GM12892 (cell line): ENCODE data around the gene SIAE.

Experiments used
- DNase-seq: peaks from one replicate; pipeline ENCODE4 v3.0.0; 2011; ENCODE audit not compliant: insufficient read length
- FAIRE-seq: peaks from 2 replicates; lab custom pipeline; 2011; peaks lifted over from hg19 to GRCh38; lab: Jason Lieb, UNC
- POLR2A ChIP-seq: IDR thresholded peaks from 2 replicates; pipeline ENCODE4 v1.6.1; 2011; ENCODE audit warnings: low read depth, low read length, control low read depth
- POLR2AphosphoS5 ChIP-seq: IDR thresholded peaks from 2 replicates; pipeline ENCODE4 v1.6.1; 2011; ENCODE audit warnings: low read depth, low read length, control low read depth
- TAF1 ChIP-seq: IDR thresholded peaks from 2 replicates; pipeline ENCODE4 v1.6.1; 2011; ENCODE audit warnings: low read depth, mild to moderate bottlenecking, control low read depth, low read length, borderline replicate concordance

SIAE gene

DNA sequence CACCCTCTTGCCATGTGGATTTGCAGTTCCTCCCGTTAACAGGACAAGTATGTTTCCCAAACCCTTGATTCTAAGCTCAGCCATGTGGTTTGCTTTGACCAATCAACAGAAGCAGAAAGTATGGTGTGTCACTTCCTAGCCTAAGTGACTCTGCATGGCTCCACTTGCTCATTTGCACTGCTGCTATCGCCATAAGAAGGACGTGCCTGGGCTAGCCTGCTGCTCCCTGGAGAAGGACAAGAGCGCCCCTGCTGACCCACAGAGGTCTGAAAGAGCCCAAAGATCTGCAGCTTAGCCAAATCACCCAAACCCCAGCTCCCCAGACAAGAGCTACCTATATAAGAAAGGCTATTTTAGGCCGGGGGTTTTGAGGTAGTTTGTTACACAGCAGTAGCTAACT lies 32.9 kb downstream of the SIAE start:
- no peak for DNase-seq
- no peak for TF ChIP-seq TAF1
- no peak for TF ChIP-seq POLR2AphosphoS5
- TF ChIP-seq POLR2A, result no peak
- FAIRE-seq, result no peak

DNA sequence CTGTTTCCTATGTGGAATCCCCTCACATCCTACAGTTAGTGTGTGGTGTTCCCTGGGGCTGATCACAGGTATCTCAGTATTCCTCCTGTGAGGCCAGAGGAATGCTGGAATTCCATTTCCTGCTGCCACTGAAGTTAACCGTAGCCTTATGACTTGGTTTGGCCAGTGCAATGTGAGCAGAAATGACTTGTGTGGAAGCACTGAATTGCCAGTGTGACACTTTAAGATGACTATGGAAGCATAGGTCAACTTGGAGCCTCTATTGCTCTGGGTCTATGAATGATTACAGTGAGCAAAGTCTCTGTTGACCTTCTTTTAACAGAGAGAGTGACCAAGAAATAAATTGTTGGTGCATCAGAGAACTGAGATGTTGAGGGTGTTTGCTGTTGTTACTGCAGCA lies 34.4 kb downstream of the SIAE start:
- DNase-seq (no peak), FAIRE-seq (no peak)
- no peak for TF ChIP-seq TAF1
- TF ChIP-seq POLR2A, result no peak
- no peak for TF ChIP-seq POLR2AphosphoS5

DNA sequence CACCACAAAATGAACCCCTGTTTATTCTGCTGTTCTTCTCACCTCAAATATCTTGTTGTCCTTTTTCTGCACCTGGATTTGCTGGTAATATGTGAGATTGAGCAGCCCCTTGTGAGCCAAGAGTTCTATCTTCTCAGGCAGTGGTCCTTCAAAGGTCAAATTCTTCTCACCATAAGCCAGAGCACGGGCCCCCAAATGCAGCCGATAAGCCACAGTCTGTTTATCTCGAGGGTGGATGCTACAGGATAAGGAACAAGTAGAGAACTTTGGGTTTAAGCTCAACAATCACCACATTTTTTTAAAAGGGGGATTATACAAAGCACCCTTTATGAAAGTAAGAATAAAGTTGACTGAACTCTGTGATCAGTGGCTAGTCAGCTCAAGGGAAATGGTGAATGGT lies 35.0 kb downstream of the SIAE start:
- FAIRE-seq, result no peak
- no peak for TF ChIP-seq POLR2A
- no peak for TF ChIP-seq TAF1
- no peak for TF ChIP-seq POLR2AphosphoS5
- DNase-seq, result no peak

DNA sequence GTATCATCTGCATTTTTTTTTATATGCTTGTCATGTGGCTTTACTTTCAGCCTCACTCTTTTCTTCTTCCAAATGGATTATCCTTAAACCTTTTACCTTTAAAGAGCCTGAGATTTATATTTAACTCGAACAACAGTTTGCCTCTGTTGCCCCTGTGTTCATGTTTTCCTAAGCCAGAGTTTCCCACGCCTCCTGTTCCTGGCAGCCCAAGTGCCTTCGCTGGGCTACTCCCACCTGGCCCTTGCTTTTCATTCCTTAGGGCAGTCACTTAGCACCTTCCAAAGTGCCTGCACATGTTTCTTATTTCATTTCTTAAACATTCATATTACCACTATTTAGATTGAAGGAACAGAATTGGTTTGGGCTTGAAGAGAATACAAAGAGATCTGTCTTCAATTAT lies 37.6 kb downstream of the SIAE start:
- FAIRE-seq (no peak), DNase-seq (no peak)
- no peak for TF ChIP-seq POLR2A
- no peak for TF ChIP-seq TAF1
- no peak for TF ChIP-seq POLR2AphosphoS5

DNA sequence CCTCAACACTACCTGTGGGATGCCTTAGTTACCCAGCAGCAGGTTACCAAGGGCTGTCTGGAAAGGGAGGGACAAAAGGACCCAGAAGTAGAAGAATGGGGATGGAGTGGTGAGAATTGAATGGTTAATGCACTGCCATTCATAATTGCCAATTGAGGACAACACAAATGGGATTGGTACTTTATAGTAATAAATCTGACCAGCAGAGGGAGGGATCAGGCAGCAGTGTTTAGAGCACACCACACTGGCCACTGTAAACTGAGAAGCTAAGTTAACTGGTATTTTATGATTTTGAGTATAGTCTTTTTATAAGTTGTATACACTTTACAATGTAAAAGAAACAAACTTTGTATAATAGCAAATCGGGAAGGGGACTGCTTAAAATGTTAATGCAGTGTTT lies 40.2 kb downstream of the SIAE start:
- DNase-seq (no peak), FAIRE-seq (peak; percentile 53)
- TF ChIP-seq TAF1, result no peak
- no peak for TF ChIP-seq POLR2A
- no peak for TF ChIP-seq POLR2AphosphoS5

DNA sequence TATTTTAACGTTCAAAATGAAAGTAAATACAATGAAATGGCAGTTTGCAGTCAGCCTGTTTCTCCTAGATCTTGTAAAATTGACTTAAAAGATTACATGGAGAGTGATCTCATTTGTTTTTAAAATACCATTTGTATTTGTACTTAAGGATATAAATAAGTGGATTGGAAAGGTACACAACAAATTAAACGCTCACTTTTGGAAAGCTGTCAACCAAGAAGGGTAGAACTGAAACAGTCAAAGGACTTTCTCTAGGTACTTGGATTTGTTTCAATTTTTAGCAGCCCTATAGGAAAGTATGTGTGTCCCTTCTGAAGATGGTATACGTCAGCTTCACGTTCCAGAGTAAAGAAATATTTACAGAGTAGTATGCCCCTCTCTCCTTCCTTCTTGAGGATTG lies 43.6 kb downstream of the SIAE start:
- TF ChIP-seq POLR2A (no peak), POLR2AphosphoS5 (no peak)
- FAIRE-seq, result no peak
- no peak for DNase-seq

DNA sequence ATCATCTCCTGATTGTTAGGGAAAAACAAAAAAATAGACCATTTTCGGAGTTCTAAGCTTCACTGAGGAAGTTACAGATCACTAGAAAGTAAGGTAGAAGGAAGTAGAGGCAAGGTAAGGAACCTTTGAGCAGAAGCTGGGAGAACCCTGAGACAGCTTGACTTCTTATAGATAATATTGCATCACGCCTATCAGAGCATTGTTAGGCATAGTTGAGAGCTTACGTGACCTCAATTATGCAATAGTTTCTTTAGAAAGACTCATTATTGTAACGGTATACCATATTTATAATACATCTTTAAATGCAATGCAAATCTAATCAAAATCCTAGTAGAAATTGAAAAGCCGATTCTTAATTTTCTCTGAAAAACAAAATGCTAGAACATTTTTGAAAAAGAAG lies 46.0 kb downstream of the SIAE start:
- DNase-seq (no peak), FAIRE-seq (no peak)
- TF ChIP-seq TAF1 (no peak), POLR2A (no peak)

DNA sequence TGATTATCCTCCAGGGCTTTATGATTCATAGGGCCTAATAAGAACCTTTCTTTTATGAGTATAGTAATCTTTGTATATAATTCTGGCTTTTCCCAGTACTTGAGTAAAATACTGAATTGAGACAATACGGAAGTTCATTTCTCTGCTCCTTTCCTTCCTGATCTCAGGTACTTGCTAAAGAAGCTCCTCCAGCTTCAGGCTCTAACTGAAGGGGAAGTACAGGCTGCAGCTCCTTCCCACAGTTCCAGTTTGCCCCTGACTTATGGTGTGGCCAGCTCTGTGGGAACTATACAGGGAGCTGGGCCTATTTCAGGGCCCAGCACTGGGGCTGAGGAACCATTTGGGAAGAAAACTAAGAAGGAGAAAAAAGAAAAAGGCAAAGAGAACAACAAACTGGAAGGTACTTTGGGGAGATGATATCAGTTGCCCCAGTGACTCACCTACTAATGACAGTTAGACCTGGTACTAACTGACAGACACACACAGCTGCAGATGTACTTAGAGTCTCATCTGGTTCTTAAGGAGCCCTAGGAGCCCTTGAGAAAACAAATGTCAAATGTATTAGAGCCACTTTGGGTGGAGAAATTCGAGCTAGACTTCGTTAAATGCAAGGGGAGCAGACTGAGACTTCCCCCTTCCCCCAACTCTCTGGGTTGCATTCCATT lies 47.9 kb downstream of the SIAE start:
- DNase-seq (no peak), FAIRE-seq (no peak)
- TF ChIP-seq TAF1, result no peak
- no peak for TF ChIP-seq POLR2AphosphoS5
- TF ChIP-seq POLR2A, result no peak

DNA sequence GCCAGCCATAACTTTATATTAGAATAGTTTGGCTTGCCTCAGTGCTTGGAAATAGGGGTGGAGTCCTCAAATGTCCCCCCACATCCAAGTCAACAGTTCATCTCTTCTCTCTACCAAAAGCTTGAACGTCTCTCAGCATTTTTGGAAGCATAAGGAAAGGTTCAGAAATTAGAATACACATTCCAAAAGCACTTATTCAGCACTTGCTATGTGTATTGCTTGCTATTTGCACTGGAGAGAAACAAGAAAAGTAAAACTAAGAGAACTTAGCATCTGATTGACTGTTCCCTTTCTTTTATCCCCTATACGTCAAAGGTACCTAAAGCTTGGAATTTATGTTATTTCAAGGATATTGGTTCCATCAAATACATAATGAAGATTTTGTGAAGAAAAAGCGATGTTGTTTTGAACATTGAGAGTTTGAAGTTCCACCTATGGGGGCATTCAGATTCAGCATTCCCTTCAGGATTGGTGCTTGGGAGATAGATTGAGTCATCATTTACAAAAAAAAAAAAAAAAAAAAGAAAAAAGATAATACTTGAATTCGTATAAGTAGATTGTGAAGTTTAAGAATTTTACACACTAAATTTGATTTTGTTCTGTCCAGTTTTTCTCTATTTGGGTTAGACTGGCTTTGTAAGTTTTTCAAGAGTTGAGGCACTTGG lies 49.5 kb downstream of the SIAE start:
- no peak for DNase-seq
- TF ChIP-seq POLR2AphosphoS5, result no peak
- no peak for TF ChIP-seq POLR2A
- TF ChIP-seq TAF1, result no peak
- no peak for FAIRE-seq

DNA sequence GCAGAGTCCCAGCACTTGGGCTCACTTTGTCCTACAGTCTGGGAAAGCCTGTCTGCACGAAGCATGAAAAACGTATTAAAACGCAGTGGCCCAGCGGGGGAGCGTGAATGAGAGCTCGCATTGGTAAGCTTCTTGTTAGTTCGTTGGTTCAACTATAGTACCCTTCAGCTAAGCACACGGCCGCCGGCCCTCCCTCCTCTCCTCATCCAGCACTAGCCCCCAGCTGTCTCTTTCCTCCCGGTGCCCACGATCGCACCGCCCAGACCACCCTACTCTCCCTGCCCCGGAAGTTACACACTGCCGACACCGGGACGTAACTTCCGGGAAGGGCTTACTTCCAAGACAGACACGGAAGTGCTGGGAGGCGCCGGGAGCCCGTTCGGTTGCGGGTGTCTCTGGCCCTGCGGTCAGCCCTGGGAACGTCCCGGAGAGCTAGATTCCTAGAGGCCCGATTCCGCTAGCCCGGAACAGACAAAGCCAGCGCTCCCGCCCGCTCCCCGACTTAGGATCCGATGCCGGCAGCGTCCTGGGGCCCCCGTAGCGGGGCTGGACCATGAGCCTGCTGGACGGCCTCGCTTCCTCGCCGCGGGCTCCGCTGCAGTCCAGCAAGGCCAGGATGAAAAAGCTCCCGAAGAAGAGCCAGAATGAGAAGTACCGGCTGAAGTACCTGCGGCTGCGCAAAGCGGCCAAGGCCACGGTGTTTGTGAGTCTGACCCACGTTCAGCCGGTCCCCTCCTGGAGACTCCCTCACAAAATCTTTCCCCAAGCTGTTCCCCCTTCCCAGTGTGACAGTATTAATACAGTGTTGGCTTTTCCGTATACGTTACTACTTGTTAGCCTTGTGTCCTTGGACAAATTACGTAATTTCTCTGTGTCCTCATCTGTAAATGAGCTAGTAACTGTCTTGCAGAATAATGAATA lies 50.7 kb downstream of the SIAE start, which contains the start of gene TBRG1:
Gene TBRG1, plus strand, starts transcription at position 334 of the 921 bp plus-strand sequence. Its CDS starts 220 bp downstream, at position 554.
- TF ChIP-seq POLR2AphosphoS5 (peak; percentile 93), TAF1 (peak; percentile 96), POLR2A (peak; percentile 98)
- FAIRE-seq (peak; percentile 96), DNase-seq (peak; percentile 79)

DNA sequence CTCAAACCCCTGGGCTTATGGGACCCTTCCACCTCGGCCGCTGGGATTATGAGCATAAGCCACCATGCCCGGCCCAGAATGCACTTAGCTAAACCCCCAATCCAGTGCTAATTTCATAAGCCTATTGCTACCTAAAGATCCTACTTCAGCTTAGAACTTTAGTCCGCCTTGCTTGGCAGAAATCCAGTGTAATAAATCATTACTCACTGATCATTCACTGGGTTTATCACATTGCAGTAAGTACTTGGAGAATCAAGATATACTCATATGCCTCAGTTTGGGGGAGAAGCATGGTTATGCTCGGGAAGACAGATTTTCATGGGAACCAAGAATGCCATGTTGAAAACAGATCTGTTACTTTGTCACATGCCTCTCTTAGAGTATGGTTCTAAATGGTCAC lies 54.7 kb downstream of the SIAE start:
- no peak for FAIRE-seq
- TF ChIP-seq POLR2A (no peak), POLR2AphosphoS5 (no peak), TAF1 (no peak)
- DNase-seq, result no peak
